Skeletal muscle tissue (tissue), 4 donors: ENCODE data around the gene PDIA4. TPM values are rescaled to one million over a fixed set of nuclear protein-coding genes. Genes with fewer than 3 reads are reported as not detected.
"Not testable (repeated sequence)": the region's sequence is repeated elsewhere in the genome, so short reads cannot be mapped to it uniquely, and the experiment has no call there.

Experiments
- H3K27ac ChIP-seq: one replicate; pipeline ENCODE4 v1.7.0; 2013; ENCODE audit warnings: mild to moderate bottlenecking, low read depth, low read length, inconsistent platforms
- H3K27me3 ChIP-seq, 3 donors: one replicate each; pipeline ENCODE4 v1.7.0; 2013; ENCODE audit warnings: low read length in 3 of 3; ENCODE audit not compliant: control insufficient read depth in 3 of 3, insufficient read depth in 3 of 3
- H3K36me3 ChIP-seq, 3 donors: one replicate each; pipeline ENCODE4 v1.7.0; 2013; ENCODE audit warnings: low read length in 3 of 3; ENCODE audit not compliant: control insufficient read depth in 3 of 3, insufficient read depth in 3 of 3
- H3K4me1 ChIP-seq, 3 donors: one replicate each; pipeline ENCODE4 v1.7.0; 2013; ENCODE audit warnings: low read length in 3 of 3, mild to moderate bottlenecking in 3 of 3; ENCODE audit not compliant: control insufficient read depth in 3 of 3, insufficient read depth in 3 of 3
- H3K4me3 ChIP-seq, 3 donors: one replicate each; pipeline ENCODE4 v1.7.0; 2013; ENCODE audit warnings: low read length in 3 of 3
- H3K9ac ChIP-seq, 3 donors: one replicate each; pipeline ENCODE4 v1.7.0; 2013; ENCODE audit warnings: low read length in 3 of 3, mild to moderate bottlenecking in 3 of 3, moderate library complexity in 2 of 3, low read depth in 1 of 3
- H3K9me3 ChIP-seq, 3 donors: one replicate each; pipeline ENCODE4 v1.7.0; 2013; ENCODE audit warnings: low read length in 3 of 3; ENCODE audit not compliant: control insufficient read depth in 3 of 3
- total RNA-seq: library from RNA; depleted of rRNA; stranded (reverse); fragments of >200 nt; gene quantifications from one replicate; pipeline ENCODE4 v1.2.3, GENCODE V29; 2014
- donor health status: Osteomylitis.

The PDIA4 gene
- total RNA-seq, 1 donor from 2014 or later = 61.1 TPM

DNA sequence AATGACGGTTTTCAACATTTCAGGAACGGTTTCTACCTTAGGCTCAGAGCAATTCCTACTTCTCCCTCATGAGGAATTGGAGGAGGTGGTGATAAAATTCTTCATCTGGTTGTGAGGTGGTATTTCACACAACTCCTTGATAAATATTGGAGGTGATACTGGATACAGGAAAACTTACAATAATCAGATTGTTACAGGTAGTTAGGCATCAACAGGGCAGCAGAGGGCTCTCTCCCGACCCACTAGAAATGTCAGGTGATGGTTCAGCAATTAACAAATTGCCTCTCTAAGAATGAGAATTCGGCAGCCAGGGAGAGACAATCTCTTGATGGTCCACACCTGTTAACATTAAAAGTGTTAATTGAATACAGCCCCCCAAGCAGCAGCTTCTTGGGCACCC lies 39.6 kb upstream of the PDIA4 start:
- Histone ChIP-seq H3K4me1 (peaks cover 0 to 5% (median 0%) of the 10 kb centered on the region in 3 donors), H3K36me3 (peaks cover 18 to 27% (median 24%) of the 10 kb centered on the region in 3 donors), H3K4me3 (no peak overlapping the region), H3K9ac (no peak overlapping the region), H3K27me3 (no peaks in the 10 kb centered on the region), H3K27ac (no peak overlapping the region), H3K9me3 (no peaks in the 10 kb centered on the region)

DNA sequence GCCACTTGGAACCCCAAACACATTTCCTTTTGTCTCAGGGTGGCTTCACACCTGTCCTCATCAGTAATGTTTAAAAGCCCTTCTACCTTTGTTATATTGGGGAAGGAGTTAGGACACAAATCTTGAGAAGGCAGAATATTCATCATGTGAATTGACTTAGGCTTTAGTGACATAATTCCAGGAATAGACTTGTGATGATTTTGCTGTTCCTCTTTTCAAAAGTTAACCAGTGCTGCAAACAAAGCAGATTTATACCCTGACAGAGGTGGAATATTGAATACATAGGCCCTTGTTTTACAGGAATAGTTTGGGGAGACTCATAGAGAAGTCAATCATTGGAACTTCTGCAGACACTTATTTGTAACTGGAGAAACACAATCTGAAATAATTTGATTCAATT lies 35.2 kb upstream of the PDIA4 start:
- H3K9ac ChIP-seq = no peak overlapping the region
- no peak overlapping the region for H3K27ac ChIP-seq
- H3K4me1 ChIP-seq = peaks cover 0 to 5% (median 0%) of the 10 kb centered on the region in 3 donors
- no peaks in the 10 kb centered on the region for H3K27me3 ChIP-seq
- no peaks in the 10 kb centered on the region for H3K9me3 ChIP-seq
- no peak overlapping the region for H3K4me3 ChIP-seq
- H3K36me3 ChIP-seq = peaks cover 0 to 3% (median 0%) of the 10 kb centered on the region in 3 donors

DNA sequence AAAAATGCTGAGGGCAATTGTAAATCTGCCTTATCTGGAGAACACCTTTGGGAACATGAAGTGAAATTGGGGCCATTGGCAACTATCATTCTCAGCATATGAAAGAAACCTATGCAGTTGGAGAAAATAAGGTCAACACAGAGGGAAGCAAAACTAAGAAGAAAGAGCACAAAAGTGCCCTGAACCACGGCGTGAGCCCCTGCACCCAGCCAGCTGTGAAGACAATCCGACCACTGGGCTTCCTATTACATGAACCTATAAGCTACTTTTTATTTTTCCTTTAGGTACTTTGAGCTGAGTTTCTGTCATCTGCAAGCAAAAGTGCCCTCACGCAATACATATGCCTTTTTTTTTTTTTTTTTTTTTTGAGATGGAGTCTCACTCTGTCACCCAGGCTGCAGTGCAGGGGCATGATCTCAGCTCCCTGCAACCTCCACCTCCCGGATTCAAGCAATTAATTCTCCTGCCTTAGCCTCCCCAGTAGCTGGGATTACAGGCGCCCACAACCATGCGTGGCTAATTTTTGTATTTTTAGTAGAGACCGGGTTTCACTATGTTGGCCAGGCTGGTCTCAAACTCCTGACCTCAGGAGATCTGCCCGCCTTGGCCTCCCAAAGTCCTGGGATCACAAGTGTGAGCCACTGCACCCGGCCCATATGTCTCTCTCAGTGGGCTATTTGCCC lies 34.1 kb upstream of the PDIA4 start:
- H3K36me3 ChIP-seq, H3K4me1 ChIP-seq, H3K9me3 ChIP-seq, H3K27me3 ChIP-seq, H3K27ac ChIP-seq, H3K4me3 ChIP-seq, H3K9ac ChIP-seq: not testable (repeated sequence)

DNA sequence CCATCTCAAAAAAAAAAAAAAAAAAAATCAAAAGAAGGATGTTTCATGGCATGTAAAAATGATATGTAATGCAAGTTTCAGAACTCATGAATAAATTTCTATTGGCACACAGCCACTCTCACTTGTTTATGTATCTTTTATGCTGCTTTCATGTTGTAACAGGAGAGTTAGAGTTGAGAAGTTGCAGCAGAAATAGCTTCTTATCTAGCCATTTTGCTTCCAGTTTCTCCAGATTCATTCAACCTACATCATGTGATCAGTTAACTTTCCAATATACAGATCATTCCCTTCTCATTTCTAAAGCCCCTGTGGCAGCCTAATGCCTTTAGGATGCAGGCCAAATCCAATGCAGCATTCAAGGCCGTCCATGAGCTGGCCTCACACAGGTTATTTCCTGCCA lies 31.9 kb upstream of the PDIA4 start:
- Histone ChIP-seq H3K36me3 (no peaks in the 10 kb centered on the region), H3K27ac (no peak overlapping the region), H3K4me1 (peaks cover 0 to 4% (median 0%) of the 10 kb centered on the region in 3 donors), H3K9ac (no peak overlapping the region), H3K9me3 (no peaks in the 10 kb centered on the region), H3K27me3 (no peaks in the 10 kb centered on the region), H3K4me3 (no peak overlapping the region)

DNA sequence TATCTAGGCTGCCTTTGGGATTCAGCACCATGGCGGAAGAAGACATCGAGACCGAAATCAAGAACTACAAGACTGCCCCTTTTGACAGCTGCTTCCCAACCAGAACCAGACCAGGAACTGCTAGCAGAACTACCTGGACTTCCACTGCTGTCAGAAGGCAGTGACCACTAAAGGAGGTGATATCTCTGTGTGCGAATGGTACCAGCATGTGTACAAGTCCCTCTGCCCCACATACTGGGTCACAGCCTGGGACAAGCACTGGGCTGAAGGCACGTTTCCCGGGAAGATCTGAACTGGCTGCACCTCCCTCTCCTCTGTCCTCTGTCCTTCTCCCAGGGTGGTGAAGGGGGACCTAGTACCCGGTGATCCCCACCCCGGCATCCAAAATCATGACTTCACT lies 25.6 kb upstream of the PDIA4 start:
- Histone ChIP-seq H3K4me1 (no peaks in the 10 kb centered on the region), H3K36me3 (no peaks in the 10 kb centered on the region), H3K27ac (no peak overlapping the region), H3K9me3 (no peaks in the 10 kb centered on the region), H3K4me3 (no peak overlapping the region), H3K27me3 (peaks cover 0 to 3% (median 0%) of the 10 kb centered on the region in 3 donors), H3K9ac (no peak overlapping the region)

DNA sequence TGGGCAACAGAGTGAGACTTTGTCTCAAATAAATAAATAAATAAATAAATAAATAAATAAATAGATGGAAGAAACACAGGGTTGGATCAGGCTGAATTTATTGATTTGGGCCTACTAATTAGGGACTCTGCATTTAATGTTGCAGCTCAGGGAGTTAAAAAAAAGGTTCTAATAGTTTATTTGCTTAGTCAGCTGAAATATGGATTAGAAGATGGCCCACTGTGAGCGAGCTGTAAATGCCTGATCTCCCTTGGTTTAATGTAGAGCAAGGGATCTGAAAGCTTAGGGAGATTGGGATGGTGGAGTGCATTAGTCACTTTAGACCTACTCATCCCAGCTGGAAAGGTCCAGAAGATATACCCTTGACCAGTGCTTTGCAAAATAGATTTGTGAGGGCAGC lies 25.1 kb upstream of the PDIA4 start:
- Histone ChIP-seq H3K36me3 (no peaks in the 10 kb centered on the region), H3K9me3 (no peaks in the 10 kb centered on the region)

DNA sequence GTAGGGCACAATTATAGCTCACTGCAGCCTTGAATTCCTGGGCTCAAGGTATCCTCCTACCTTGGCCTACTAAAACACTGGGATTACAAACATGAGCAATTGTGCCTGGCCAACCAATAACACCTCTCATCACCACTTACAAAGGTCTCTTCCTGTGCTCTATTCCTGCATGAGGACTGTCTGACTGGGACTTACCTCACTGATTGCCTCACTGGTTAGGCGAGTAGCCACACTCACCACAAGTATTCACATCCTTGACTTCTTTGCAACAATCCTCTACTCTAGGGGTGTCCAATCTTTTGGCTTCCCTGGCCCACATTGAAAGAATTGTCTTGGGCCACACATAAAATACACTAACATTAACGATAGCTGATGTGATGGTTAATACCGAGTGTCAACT lies 22.6 kb upstream of the PDIA4 start:
- H3K9me3 ChIP-seq = no peaks in the 10 kb centered on the region

More for the DNA sequence above, 25.1 kb upstream of the PDIA4 start:
- Histone ChIP-seq H3K4me1 (no peaks in the 10 kb centered on the region), H3K27me3 (peaks cover 0 to 3% (median 0%) of the 10 kb centered on the region in 3 donors), H3K4me3 (no peak overlapping the region), H3K9ac (no peak overlapping the region), H3K27ac (no peak overlapping the region)

DNA sequence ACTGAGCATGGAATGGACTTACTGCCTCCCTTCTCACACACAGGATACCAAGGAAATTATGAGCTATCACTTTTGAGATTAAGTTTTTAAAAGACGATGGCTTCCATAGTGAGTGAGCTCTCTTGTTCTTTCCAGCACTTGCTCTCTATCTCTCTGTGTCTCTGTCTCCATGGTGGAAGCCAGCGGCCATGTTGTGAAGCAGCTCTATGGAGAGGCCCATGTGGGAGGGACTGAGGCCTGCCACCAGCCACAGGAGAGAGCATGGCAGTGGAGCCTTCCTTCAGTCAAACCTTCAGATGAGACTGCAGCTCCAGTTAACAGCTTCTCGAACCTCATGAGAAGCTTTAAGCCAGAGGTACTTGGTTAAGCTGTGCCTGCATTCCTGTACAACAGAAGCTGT lies 20.5 kb upstream of the PDIA4 start:
- H3K9ac ChIP-seq = no peak overlapping the region
- peaks cover 0 to 3% (median 0%) of the 10 kb centered on the region in 3 donors for H3K27me3 ChIP-seq
- H3K4me1 ChIP-seq = no peaks in the 10 kb centered on the region
- H3K27ac ChIP-seq = no peak overlapping the region
- no peak overlapping the region for H3K4me3 ChIP-seq
- no peaks in the 10 kb centered on the region for H3K9me3 ChIP-seq
- H3K36me3 ChIP-seq = no peaks in the 10 kb centered on the region

More for the DNA sequence above, 22.6 kb upstream of the PDIA4 start:
- Histone ChIP-seq H3K36me3 (no peaks in the 10 kb centered on the region), H3K27ac (no peak overlapping the region), H3K9ac (no peak overlapping the region), H3K27me3 (peaks cover 0 to 3% (median 0%) of the 10 kb centered on the region in 3 donors), H3K4me1 (no peaks in the 10 kb centered on the region), H3K4me3 (no peak overlapping the region)

DNA sequence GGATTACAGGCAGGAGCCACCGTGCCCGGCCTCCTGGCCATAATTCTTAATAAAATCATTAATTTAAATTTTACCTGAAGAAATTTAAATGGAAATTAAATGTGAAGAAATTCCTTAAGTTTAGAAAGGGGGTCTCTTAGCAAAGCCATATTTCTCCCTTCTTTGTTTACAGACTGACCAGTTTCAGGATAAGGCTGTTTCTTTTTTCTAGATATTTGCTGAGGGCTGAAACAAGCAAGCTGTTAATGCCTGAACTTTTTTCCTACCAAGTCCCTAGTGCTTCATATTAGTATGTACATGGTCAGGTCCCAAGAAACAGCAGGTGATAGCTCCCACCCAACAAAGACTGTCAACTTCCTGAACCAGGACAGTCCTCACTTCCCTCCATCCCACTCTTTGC lies 18.1 kb upstream of the PDIA4 start:
- no peak overlapping the region for H3K27ac ChIP-seq
- no peaks in the 10 kb centered on the region for H3K4me1 ChIP-seq
- H3K27me3 ChIP-seq = no peaks in the 10 kb centered on the region
- no peak overlapping the region for H3K4me3 ChIP-seq
- H3K9ac ChIP-seq = no peak overlapping the region
- H3K36me3 ChIP-seq = no peaks in the 10 kb centered on the region
- H3K9me3 ChIP-seq = no peaks in the 10 kb centered on the region

DNA sequence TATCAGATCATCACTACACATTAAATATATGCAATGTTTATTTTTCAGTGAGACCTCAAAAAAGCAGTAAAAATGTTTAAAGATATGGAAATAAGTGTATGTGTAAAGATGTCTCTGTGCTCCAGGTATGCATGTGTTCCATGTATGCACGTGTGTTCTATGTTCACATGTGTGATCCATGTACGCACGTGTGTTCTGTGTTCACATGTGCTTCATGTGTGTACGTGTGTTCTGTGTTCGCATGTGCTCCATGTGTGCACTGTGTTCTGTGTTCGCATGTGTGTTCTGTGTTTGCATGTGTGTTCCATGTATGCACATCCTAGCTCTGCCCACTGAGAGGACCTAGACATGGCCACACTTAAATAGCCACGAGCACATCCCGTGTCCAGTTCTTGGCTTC lies 15.6 kb upstream of the PDIA4 start:
- no peaks in the 10 kb centered on the region for H3K9me3 ChIP-seq
- no peak overlapping the region for H3K27ac ChIP-seq
- H3K4me3 ChIP-seq = no peak overlapping the region
- H3K36me3 ChIP-seq = no peaks in the 10 kb centered on the region
- no peak overlapping the region for H3K9ac ChIP-seq
- no peaks in the 10 kb centered on the region for H3K27me3 ChIP-seq
- no peaks in the 10 kb centered on the region for H3K4me1 ChIP-seq
